Omental fat pad (tissue), 4 donors: ENCODE data around the gene PITPNM1. TPM values are rescaled to one million over a fixed set of nuclear protein-coding genes. Genes with fewer than 3 reads are reported as not detected.
A peak's percentile ranks its signal among the peaks of the same experiment; 100 is the strongest.
"Not testable (repeated sequence)": the region's sequence is repeated elsewhere in the genome, so short reads cannot be mapped to it uniquely, and the experiment has no call there.

Source experiments
- ATAC-seq: fragments of 150-250 bp; one replicate; pipeline ENCODE4 v1.9.1; 2016; ENCODE audit warnings: mild to moderate bottlenecking, moderate library complexity; ENCODE audit not compliant: low FRiP score
- DNase-seq: peaks from one replicate; pipeline ENCODE4 v3.0.0-alpha.2; 2019; ENCODE audit warnings: low spot score
- total RNA-seq, 4 donors: library from RNA; depleted of rRNA; stranded (reverse); fragments of >200 nt; gene quantifications; one replicate each; pipeline ENCODE4 v1.1.0, GENCODE V29; 2016
- TF ChIP-seq, protein P1 (sequence below), 3 donors: fragments of 450-650 bp; IDR thresholded peaks; one replicate each; pipeline ENCODE4 v1.5.1; 2016 to 2017; ENCODE audit warnings: antibody characterized with exemption in 3 of 3, mild to moderate bottlenecking in 3 of 3, moderate library complexity in 2 of 3

The PITPNM1 gene
- total RNA-seq, 4 donors from 2014 or later: 15.0 to 58.2 (median 26.6) TPM

DNA sequence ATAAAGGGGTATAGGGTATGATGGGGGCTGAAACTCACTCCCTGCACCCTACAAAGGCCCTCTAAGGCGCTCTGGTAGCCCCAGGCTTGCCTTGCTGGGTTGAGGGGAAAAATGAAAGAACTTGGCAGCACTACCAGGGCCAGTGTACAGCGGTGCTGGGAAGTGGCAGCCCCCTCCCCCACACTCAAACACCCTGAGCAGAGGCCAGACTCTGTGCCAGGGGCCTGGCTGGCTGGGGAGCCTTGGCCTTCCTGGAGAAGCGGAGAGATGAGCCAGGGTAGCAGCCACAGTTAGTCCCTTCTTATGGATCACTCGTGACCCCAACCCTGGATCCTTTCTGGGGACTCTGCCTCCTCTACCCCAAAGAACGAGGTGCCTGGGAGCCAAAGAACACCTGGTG lies 38.8 kb downstream of the PITPNM1 start:
- TF ChIP-seq, protein P1, sequence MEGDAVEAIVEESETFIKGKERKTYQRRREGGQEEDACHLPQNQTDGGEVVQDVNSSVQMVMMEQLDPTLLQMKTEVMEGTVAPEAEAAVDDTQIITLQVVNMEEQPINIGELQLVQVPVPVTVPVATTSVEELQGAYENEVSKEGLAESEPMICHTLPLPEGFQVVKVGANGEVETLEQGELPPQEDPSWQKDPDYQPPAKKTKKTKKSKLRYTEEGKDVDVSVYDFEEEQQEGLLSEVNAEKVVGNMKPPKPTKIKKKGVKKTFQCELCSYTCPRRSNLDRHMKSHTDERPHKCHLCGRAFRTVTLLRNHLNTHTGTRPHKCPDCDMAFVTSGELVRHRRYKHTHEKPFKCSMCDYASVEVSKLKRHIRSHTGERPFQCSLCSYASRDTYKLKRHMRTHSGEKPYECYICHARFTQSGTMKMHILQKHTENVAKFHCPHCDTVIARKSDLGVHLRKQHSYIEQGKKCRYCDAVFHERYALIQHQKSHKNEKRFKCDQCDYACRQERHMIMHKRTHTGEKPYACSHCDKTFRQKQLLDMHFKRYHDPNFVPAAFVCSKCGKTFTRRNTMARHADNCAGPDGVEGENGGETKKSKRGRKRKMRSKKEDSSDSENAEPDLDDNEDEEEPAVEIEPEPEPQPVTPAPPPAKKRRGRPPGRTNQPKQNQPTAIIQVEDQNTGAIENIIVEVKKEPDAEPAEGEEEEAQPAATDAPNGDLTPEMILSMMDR (IDR thresholded peaks at IDR 0.05): no peak
- ATAC-seq (no peak), DNase-seq (no peak)

- not testable (repeated sequence) for ATAC-seq, DNase-seq
These were observed 39.6 kb downstream of the PITPNM1 start for GRCh38 chr11:67465530-67465929.

DNA sequence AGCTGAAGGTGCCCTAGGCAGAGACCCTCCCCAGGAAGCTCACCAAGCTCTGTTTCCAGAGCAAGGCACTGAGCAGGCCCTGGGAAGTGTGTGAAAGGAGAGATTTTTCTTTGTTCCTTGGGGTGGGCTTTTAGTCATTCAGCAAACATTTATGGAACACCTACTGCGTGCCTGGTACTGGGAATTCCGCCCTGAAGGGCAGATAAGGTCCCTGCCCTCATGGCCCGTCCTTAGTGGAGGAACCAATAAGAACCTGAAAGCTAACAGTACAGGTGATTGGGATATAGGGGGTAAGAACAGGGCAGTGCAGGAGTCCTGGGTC lies 40.0 kb downstream of the PITPNM1 start:
- TF ChIP-seq, protein P1 (IDR thresholded peaks at IDR 0.05): no peak
- no peak for DNase-seq
- ATAC-seq: no peak

DNA sequence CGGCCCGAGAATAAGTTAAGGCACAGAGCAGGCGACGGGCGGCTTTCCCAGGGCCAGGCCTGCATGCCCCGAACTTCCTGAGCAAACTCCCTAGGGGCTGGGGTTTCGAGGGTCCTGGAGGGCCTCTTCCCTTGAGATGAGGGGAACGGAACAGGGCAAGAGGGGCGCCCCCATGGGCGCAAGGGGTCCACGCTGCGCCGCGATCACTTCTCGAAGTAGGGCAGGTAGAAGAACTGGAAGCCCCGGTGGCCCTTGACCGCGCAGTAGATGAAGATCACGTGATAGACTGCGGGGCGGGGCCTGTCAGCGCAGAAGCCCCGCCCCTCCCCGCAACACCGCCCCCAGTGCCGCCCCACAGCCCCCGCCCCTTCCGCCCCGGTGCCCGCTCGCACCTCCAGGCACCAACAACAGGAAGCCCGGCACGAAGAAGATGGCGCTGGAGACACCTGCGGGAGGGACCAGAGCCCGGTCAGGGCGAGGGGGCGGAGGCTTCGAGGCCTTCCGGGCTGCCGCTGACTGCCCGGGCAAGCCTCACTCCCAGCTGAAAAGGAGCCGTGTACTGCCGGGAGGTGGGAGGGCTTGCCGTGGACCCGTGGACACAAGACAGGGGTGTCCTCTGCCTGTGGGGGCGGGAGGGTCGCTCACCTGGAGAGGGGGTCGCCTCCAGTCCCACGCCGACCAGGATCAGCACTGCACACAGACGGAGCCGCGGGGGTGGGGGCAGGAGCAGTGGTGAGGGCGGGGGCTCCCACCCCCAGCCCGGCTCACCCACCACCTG lies 40.6 kb downstream of the PITPNM1 start:
- TF ChIP-seq, protein P1 (IDR thresholded peaks at IDR 0.05): no peak
- peak; percentile 65 for ATAC-seq
- peak; percentile 63 for DNase-seq

DNA sequence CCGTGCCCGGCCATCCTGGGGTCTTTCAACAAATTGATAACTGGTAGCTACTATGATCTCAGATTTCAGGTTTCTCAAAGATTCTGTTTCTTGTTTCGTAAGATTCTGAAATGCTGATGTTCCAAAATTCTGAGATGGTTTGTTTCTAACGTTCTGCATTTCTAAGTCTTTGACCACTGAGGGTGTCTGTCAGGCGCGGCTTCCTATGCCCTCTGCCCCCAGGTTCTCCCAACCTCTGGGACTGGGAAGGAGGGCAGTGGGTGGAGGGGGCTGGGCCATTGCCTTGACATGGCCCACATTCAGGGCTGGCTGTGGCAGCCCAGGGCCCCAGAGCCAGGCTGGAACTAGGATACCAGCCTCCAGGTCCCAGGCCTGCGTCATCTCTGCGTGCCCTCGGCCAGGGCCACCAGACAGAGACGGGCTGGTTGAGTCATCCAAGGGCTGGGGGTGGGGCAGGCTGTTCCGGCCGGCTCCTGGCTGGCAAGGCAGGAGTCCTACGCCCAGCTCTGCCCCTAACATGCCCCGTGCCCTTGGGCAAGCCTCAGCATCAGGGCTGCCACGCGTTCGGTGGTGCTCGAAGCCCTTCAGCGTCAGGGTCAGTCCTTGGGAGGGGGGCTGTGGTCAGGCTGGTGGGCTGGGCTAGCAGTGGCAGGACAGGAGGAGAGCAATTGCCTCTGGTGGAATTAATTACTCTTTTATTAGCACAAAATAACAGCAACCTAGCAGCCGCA lies 41.3 kb downstream of the PITPNM1 start:
- TF ChIP-seq, protein P1 (IDR thresholded peaks at IDR 0.05): no peak
- DNase-seq (no peak), ATAC-seq (no peak)

DNA sequence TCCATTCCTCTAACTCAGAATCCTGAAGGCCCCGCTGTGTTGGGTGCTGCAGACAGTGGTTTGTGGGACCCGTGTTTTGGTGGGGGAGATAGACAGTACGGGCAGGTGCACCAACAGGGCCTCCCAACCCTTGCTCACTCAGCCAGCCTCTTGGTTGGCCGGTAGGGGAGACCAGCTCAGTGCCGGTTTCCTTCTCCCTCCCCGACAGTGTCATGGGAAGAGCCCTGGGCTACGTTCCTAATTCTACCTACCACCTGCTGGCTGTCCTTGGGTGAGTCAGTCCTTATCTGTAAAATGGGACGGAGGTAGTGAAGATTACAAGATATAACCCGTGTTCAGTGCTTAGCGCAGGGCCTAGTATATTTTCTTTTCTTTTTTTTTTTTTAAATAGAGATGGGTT lies 42.0 kb downstream of the PITPNM1 start:
- DNase-seq (no peak), ATAC-seq (no peak)
- TF ChIP-seq, protein P1 (IDR thresholded peaks at IDR 0.05): no peak

DNA sequence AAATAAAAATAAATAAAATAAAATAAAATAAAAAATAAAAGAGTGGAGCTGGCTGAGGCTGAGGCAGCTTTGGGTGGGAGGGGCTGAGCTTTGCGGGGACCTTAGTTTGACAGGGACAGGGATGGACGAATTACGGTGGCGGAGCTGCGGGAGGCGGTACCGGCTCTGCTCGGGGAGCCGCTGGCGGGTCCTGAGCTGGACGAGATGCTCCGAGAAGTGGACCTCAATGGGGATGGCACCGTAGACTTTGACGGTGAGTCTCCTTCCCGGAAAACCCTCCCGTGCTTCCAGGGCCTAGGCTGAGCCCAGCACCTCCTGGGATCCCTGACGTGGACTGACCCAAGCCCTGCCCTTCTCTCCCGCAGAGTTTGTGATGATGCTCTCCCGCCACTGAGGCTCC lies 46.9 kb downstream of the PITPNM1 start:
- no peak for DNase-seq
- TF ChIP-seq, protein P1 (IDR thresholded peaks at IDR 0.05): no peak
- ATAC-seq: no peak
